Activated T-cell treated with anti-CD3 and anti-CD28 coated beads, Interleukin-2, amount 50 U/mL, for 24 hours (primary cell): ENCODE data around the gene CNTN3.

Source experiments
- DNase-seq: peaks from one replicate; pipeline ENCODE4 v3.0.0-alpha.2; 2020
- H3K27ac Mint-ChIP-seq: 2 replicates; pipeline ENCODE4 v1.8.0; 2020; ENCODE audit warnings: mild to moderate bottlenecking, mixed read lengths
- H3K27me3 Mint-ChIP-seq: 2 replicates; pipeline ENCODE4 v1.8.0; 2020; ENCODE audit warnings: mixed read lengths
- H3K36me3 Mint-ChIP-seq: 2 replicates; pipeline ENCODE4 v1.8.0; 2020; ENCODE audit warnings: low read depth, mixed read lengths
- H3K4me1 Mint-ChIP-seq: 2 replicates; pipeline ENCODE4 v1.8.0; 2020; ENCODE audit warnings: low read depth, mixed read lengths
- H3K4me3 Mint-ChIP-seq: 2 replicates; pipeline ENCODE4 v1.8.0; 2020; ENCODE audit warnings: mild to moderate bottlenecking, moderate library complexity, mixed read lengths
- H3K9me3 Mint-ChIP-seq: 2 replicates; pipeline ENCODE4 v1.8.0; 2020; ENCODE audit warnings: mixed read lengths

The CNTN3 gene

GRCh38 chr3:74592359-74592758 is 22.1 kb downstream of the CNTN3 start:
- no peaks in the 10 kb centered on the region for H3K4me1 Mint-ChIP-seq
- H3K36me3 Mint-ChIP-seq: no peaks in the 10 kb centered on the region
- H3K9me3 Mint-ChIP-seq: peaks cover 6% of the 10 kb centered on the region
- H3K27me3 Mint-ChIP-seq: no peaks in the 10 kb centered on the region
- H3K4me3 Mint-ChIP-seq: no peak overlapping the region
- no peak overlapping the region for H3K27ac Mint-ChIP-seq
- DNase-seq: no peak

DNA sequence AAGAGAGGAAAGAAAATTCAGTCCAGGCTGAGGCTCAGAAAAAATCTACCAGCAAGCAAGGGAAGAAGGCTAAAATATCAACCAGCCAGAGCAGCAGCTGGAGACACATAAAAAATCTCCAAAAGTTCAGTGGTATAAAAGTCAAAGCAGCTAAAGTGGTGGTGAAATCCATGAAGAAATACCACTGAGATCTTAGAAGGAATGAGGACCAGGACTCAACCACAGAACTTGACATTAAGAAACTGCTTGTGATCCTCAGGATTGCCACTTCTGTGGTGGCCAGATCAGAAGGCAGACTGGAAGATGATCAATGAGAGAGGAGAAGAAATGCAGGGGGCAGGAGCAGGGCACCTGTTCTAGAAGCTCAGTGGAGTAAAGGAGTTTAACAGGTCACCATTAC is 22.5 kb downstream of the CNTN3 start:
- Mint-ChIP-seq H3K27me3 (no peaks in the 10 kb centered on the region), H3K4me1 (no peaks in the 10 kb centered on the region), H3K9me3 (peaks cover 9% of the 10 kb centered on the region), H3K27ac (no peak overlapping the region), H3K4me3 (no peak overlapping the region), H3K36me3 (no peaks in the 10 kb centered on the region)
- DNase-seq: no peak

DNA sequence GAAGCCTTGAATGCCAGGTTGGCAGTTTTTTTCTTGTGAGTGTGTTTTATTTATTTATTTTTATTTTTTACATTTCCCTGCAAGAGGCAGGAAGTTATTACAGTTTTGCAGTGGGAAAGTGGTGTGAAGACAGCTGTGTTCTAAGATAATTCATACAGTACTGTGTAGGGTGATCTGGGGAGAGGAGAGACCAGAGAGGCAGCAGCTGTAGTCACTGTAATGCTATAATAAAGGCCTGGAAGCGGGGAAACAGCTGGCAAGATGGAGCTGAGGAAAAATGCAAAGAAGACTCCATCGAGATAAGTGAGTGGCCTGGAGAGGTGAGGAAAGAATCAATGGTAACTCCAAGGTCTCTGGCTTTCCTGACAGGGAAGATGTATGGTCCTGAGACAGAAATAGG is 23.1 kb downstream of the CNTN3 start:
- DNase-seq: no peak
- H3K27me3 Mint-ChIP-seq: no peaks in the 10 kb centered on the region
- H3K27ac Mint-ChIP-seq: no peak overlapping the region

GRCh38 chr3:74590620-74591262 is 23.7 kb downstream of the CNTN3 start:
- H3K36me3 Mint-ChIP-seq: no peaks in the 10 kb centered on the region
- H3K4me1 Mint-ChIP-seq: no peaks in the 10 kb centered on the region
- peaks cover 9% of the 10 kb centered on the region for H3K9me3 Mint-ChIP-seq
- H3K4me3 Mint-ChIP-seq: no peak overlapping the region
- H3K27me3 Mint-ChIP-seq: no peaks in the 10 kb centered on the region
- no peak for DNase-seq
- no peak overlapping the region for H3K27ac Mint-ChIP-seq

More for the DNA sequence above, 23.1 kb downstream of the CNTN3 start:
- no peaks in the 10 kb centered on the region for H3K36me3 Mint-ChIP-seq
- H3K4me3 Mint-ChIP-seq: no peak overlapping the region
- no peaks in the 10 kb centered on the region for H3K4me1 Mint-ChIP-seq
- peaks cover 9% of the 10 kb centered on the region for H3K9me3 Mint-ChIP-seq

GRCh38 chr3:74584782-74585181 is 29.7 kb downstream of the CNTN3 start:
- Mint-ChIP-seq H3K4me1 (no peaks in the 10 kb centered on the region), H3K27me3 (no peaks in the 10 kb centered on the region)

DNA sequence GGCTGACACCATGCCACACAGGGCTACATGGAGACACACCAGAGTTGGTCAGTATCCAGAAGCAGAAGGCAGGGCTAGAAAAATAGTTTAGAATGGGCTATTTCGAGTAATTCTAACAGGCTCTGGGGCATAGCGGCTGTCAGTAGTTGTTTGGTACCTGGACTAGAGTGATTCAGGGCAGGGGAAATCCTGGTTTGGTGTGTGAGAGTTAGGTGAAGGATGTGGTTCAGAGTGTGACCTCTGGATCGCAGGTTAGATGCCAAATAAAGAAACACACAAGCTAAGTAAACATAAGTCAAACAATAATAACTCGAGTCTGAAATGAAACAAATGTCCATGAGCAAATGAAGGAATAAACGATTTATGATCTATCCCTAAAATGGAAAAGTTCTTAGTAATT is 31.5 kb downstream of the CNTN3 start:
- Mint-ChIP-seq H3K27ac (no peak overlapping the region), H3K36me3 (no peaks in the 10 kb centered on the region), H3K4me3 (no peak overlapping the region), H3K9me3 (peaks cover 12% of the 10 kb centered on the region), H3K4me1 (no peaks in the 10 kb centered on the region), H3K27me3 (no peaks in the 10 kb centered on the region)
- no peak for DNase-seq

More at GRCh38 chr3:74584782-74585181, 29.7 kb downstream of the CNTN3 start:
- no peak for DNase-seq
- Mint-ChIP-seq H3K9me3 (peaks cover 10% of the 10 kb centered on the region), H3K27ac (no peak overlapping the region), H3K36me3 (no peaks in the 10 kb centered on the region), H3K4me3 (no peak overlapping the region)

DNA sequence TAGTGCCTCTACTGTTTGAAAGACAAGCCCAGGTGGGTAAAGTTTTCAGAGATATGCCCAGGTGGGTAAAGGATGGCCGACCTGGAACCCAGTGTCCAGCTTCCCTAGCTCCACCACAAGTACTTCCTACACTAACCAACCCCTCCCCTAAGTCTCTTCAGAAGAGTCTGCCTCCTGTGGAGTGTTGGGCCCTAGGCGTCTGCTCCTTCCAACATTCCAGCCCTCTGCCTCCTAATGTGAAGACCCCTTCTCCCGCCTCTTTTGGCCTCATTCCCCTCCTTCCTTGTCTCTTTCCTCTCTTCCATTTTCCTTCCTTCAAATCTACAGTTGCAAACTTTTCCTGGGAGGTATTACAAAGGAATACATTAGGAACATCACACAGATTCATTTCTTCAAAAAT is 38.6 kb downstream of the CNTN3 start:
- no peaks in the 10 kb centered on the region for H3K4me1 Mint-ChIP-seq
- no peak overlapping the region for H3K27ac Mint-ChIP-seq
- H3K4me3 Mint-ChIP-seq: no peak overlapping the region
- no peaks in the 10 kb centered on the region for H3K27me3 Mint-ChIP-seq
- no peaks in the 10 kb centered on the region for H3K36me3 Mint-ChIP-seq
- peaks cover 19% of the 10 kb centered on the region for H3K9me3 Mint-ChIP-seq
- no peak for DNase-seq

GRCh38 chr3:74571118-74571517 is 43.3 kb downstream of the CNTN3 start:
- no peak overlapping the region for H3K4me3 Mint-ChIP-seq
- no peak overlapping the region for H3K27ac Mint-ChIP-seq
- H3K36me3 Mint-ChIP-seq: no peaks in the 10 kb centered on the region
- no peaks in the 10 kb centered on the region for H3K27me3 Mint-ChIP-seq
- H3K4me1 Mint-ChIP-seq: no peaks in the 10 kb centered on the region
- H3K9me3 Mint-ChIP-seq: peaks cover 17% of the 10 kb centered on the region
- DNase-seq: no peak
